22Rv1 (cell line): ENCODE data around the gene SPACA7.

Experiments
- H3K27ac ChIP-seq: fragments of 450-650 bp; 2 replicates; pipeline ENCODE4 v1.5.1; 2017
- CTCF ChIP-seq: fragments of 450-650 bp; IDR thresholded peaks from 2 replicates; pipeline ENCODE4 v1.5.1; 2017; ENCODE audit warnings: mild to moderate bottlenecking
- ZFX ChIP-seq: fragments of 450-650 bp; IDR thresholded peaks from 2 replicates; pipeline ENCODE4 v1.6.1; 2017; ENCODE audit warnings: antibody characterized with exemption, borderline replicate concordance

Gene SPACA7

GRCh38 chr13:112351825-112352224 is 24.3 kb upstream of the SPACA7 start:
- TF ChIP-seq CTCF (no peak), ZFX (no peak)
- no peak overlapping the region for H3K27ac ChIP-seq

- TF ChIP-seq CTCF = no peak
- TF ChIP-seq ZFX = no peak
- H3K27ac ChIP-seq = no peak overlapping the region
These were observed 22.3 kb upstream of the SPACA7 start for GRCh38 chr13:112353856-112354255.

- TF ChIP-seq ZFX (no peak), CTCF (no peak)
- no peak overlapping the region for H3K27ac ChIP-seq
These were observed 21.6 kb upstream of the SPACA7 start for GRCh38 chr13:112354330-112355273.

- no peak overlapping the region for H3K27ac ChIP-seq
- TF ChIP-seq CTCF = no peak
- TF ChIP-seq ZFX = no peak
These were observed 20.8 kb upstream of the SPACA7 start for GRCh38 chr13:112355274-112355838.

- TF ChIP-seq ZFX (no peak), CTCF (no peak)
- no peak overlapping the region for H3K27ac ChIP-seq
These were observed 20.0 kb upstream of the SPACA7 start for GRCh38 chr13:112356190-112356589.

- no peak for TF ChIP-seq CTCF
- TF ChIP-seq ZFX = no peak
- no peak overlapping the region for H3K27ac ChIP-seq
These were observed 18.0 kb upstream of the SPACA7 start for GRCh38 chr13:112358156-112358555.

- no peak overlapping the region for H3K27ac ChIP-seq
- TF ChIP-seq CTCF (no peak), ZFX (no peak)
These were observed 14.1 kb upstream of the SPACA7 start for GRCh38 chr13:112362021-112362420.
